GM21723 (cell line): ENCODE data around the gene PRKCD.

Source experiments
- ATAC-seq: cut with Tn5 transposase; IDR thresholded peaks from one replicate; pipeline ENCODE4 v1.9.1; 2021; ENCODE audit warnings: mild to moderate bottlenecking, moderate library complexity; ENCODE audit not compliant: unreplicated experiment

PRKCD gene

GRCh38 chr3:53169832-53170324 is 8.9 kb downstream of the PRKCD start:
- no peak for ATAC-seq

GRCh38 chr3:53170325-53171063 is 9.5 kb downstream of the PRKCD start:
- ATAC-seq: peak; percentile 42

- no peak for ATAC-seq
Measured at GRCh38 chr3:53171064-53171418, 10.0 kb downstream of the PRKCD start.

- ATAC-seq: no peak
Measured at GRCh38 chr3:53171827-53172505, 11.0 kb downstream of the PRKCD start.

GRCh38 chr3:53173107-53173506 is 12.1 kb downstream of the PRKCD start:
- no peak for ATAC-seq

GRCh38 chr3:53174346-53175250 is 13.6 kb downstream of the PRKCD start:
- ATAC-seq: peak; percentile 66

- no peak for ATAC-seq
Measured at GRCh38 chr3:53175613-53176540, 14.9 kb downstream of the PRKCD start.

GRCh38 chr3:53178246-53178645 is 17.2 kb downstream of the PRKCD start:
- no peak for ATAC-seq

GRCh38 chr3:53179580-53179979 is 18.6 kb downstream of the PRKCD start:
- ATAC-seq: no peak

GRCh38 chr3:53180305-53181023 is 19.5 kb downstream of the PRKCD start:
- ATAC-seq: peak; percentile 93

- peak; percentile 17 for ATAC-seq
Measured at GRCh38 chr3:53181024-53181371, 20.0 kb downstream of the PRKCD start.

- ATAC-seq: no peak
Measured at GRCh38 chr3:53181528-53181927, 20.5 kb downstream of the PRKCD start.

GRCh38 chr3:53182764-53183355 is 21.9 kb downstream of the PRKCD start:
- ATAC-seq: no peak

- no peak for ATAC-seq
Measured at GRCh38 chr3:53183514-53183913, 22.5 kb downstream of the PRKCD start.

- ATAC-seq: no peak
Measured at GRCh38 chr3:53184701-53185100, 23.7 kb downstream of the PRKCD start.

GRCh38 chr3:53185761-53186465 is 24.9 kb downstream of the PRKCD start:
- ATAC-seq: no peak

- ATAC-seq: no peak
Measured at GRCh38 chr3:53186726-53187125, 25.7 kb downstream of the PRKCD start.

- no peak for ATAC-seq
Measured at GRCh38 chr3:53187430-53187829, 26.4 kb downstream of the PRKCD start.
